RWPE2 (cell line): Measurements from ENCODE around the gene CHMP5.

Source experiments
- ATAC-seq: fragments of 200-7000 bp; cut with Tn5 transposase; 3 replicates; pipeline ENCODE4 v1.9.1; 2021; ENCODE audit warnings: low read depth
- DNase-seq: peaks from one replicate; pipeline ENCODE4 v3.0.0-alpha.2; 2020; ENCODE audit warnings: low spot score
- H3K27ac ChIP-seq: fragments of 450-650 bp; 2 replicates; pipeline ENCODE4 v1.5.1; 2017; ENCODE audit warnings: mild to moderate bottlenecking; ENCODE audit not compliant: poor library complexity, severe bottlenecking
- H3K27me3 ChIP-seq: fragments of 250-450 bp; sonication (Bioruptor Pico); 2 replicates; pipeline ENCODE4 v1.5.1; 2021; ENCODE audit warnings: mild to moderate bottlenecking, moderate library complexity; ENCODE audit not compliant: insufficient read depth, poor library complexity, severe bottlenecking
- H3K36me3 ChIP-seq: fragments of 250-450 bp; sonication (Bioruptor Pico); 2 replicates; pipeline ENCODE4 v1.5.1; 2020; ENCODE audit warnings: low read depth, mild to moderate bottlenecking, moderate library complexity
- H3K4me1 ChIP-seq: fragments of 250-450 bp; sonication (Bioruptor Pico); 2 replicates; pipeline ENCODE4 v1.5.1; 2021; ENCODE audit warnings: mild to moderate bottlenecking, moderate library complexity; ENCODE audit not compliant: insufficient read depth, poor library complexity, severe bottlenecking
- H3K4me3 ChIP-seq: fragments of 250-450 bp; sonication (Bioruptor Pico); 2 replicates; pipeline ENCODE4 v1.5.1; 2021; ENCODE audit warnings: mild to moderate bottlenecking, moderate library complexity; ENCODE audit not compliant: severe bottlenecking
- H3K9me3 ChIP-seq: fragments of 250-450 bp; sonication (Bioruptor Pico); 2 replicates; pipeline ENCODE4 v1.5.1; 2021; ENCODE audit warnings: mild to moderate bottlenecking, moderate library complexity; ENCODE audit not compliant: severe bottlenecking
- CTCF ChIP-seq: fragments of 450-650 bp; IDR thresholded peaks from one replicate; pipeline ENCODE4 v1.5.1; 2017; ENCODE audit warnings: mild to moderate bottlenecking, moderate library complexity; ENCODE audit not compliant: poor library complexity, severe bottlenecking

The CHMP5 gene

GRCh38 chr9:33241298-33241697 lies 23.6 kb upstream of the CHMP5 start:
- no peak overlapping the region for H3K4me3 ChIP-seq
- no peak for ATAC-seq
- H3K27ac ChIP-seq: no peak overlapping the region
- no peaks in the 10 kb centered on the region for H3K27me3 ChIP-seq
- no peaks in the 10 kb centered on the region for H3K36me3 ChIP-seq
- no peak for DNase-seq
- H3K9me3 ChIP-seq: no peaks in the 10 kb centered on the region
- TF ChIP-seq CTCF: no peak
- H3K4me1 ChIP-seq: no peaks in the 10 kb centered on the region

- Histone ChIP-seq H3K4me3 (no peak overlapping the region), H3K27ac (no peak overlapping the region), H3K36me3 (no peaks in the 10 kb centered on the region), H3K27me3 (no peaks in the 10 kb centered on the region), H3K9me3 (no peaks in the 10 kb centered on the region), H3K4me1 (no peaks in the 10 kb centered on the region)
- ATAC-seq (no peak), DNase-seq (no peak)
- TF ChIP-seq CTCF: no peak
Measured at GRCh38 chr9:33242609-33243134, 22.2 kb upstream of the CHMP5 start.

- Histone ChIP-seq H3K4me3 (no peak overlapping the region), H3K36me3 (no peaks in the 10 kb centered on the region), H3K27ac (no peak overlapping the region), H3K27me3 (no peaks in the 10 kb centered on the region), H3K4me1 (no peaks in the 10 kb centered on the region), H3K9me3 (no peaks in the 10 kb centered on the region)
- no peak for ATAC-seq
- DNase-seq: no peak
- TF ChIP-seq CTCF: no peak
Measured at GRCh38 chr9:33244137-33244784, 20.6 kb upstream of the CHMP5 start.

- TF ChIP-seq CTCF: no peak
- DNase-seq: no peak
- H3K4me1 ChIP-seq: no peaks in the 10 kb centered on the region
- no peaks in the 10 kb centered on the region for H3K9me3 ChIP-seq
- H3K27ac ChIP-seq: no peak overlapping the region
- H3K4me3 ChIP-seq: no peak overlapping the region
- H3K36me3 ChIP-seq: no peaks in the 10 kb centered on the region
- no peak for ATAC-seq
- no peaks in the 10 kb centered on the region for H3K27me3 ChIP-seq
Measured at GRCh38 chr9:33245341-33245740, 19.5 kb upstream of the CHMP5 start.

- no peak overlapping the region for H3K4me3 ChIP-seq
- H3K27me3 ChIP-seq: no peaks in the 10 kb centered on the region
- H3K4me1 ChIP-seq: no peaks in the 10 kb centered on the region
- no peak for ATAC-seq
- TF ChIP-seq CTCF: no peak
- DNase-seq: no peak
- H3K9me3 ChIP-seq: no peaks in the 10 kb centered on the region
- no peak overlapping the region for H3K27ac ChIP-seq
- H3K36me3 ChIP-seq: no peaks in the 10 kb centered on the region
Measured at GRCh38 chr9:33246269-33246860, 18.5 kb upstream of the CHMP5 start.
